H9 (cell line): ENCODE measurements around the gene GPR135. TPM values are rescaled to one million over a fixed set of nuclear protein-coding genes. Genes with fewer than 3 reads are reported as not detected.

Source experiments
- DNase-seq: peaks from one replicate; pipeline ENCODE4 v3.0.0-alpha.2; 2017
- H2AFZ ChIP-seq: one replicate; pipeline ENCODE4 v1.6.1; 2013; ENCODE audit warnings: mild to moderate bottlenecking, low read length, control low read depth, moderate library complexity
- H2AK5ac ChIP-seq: 2 replicates; pipeline ENCODE4 v1.6.1; 2013; ENCODE audit warnings: low read length, control low read depth, mixed read lengths; ENCODE audit not compliant: insufficient read length
- H2BK120ac ChIP-seq: one replicate; pipeline ENCODE4 v1.6.1; 2013; ENCODE audit warnings: low read depth, mild to moderate bottlenecking, low read length, control low read depth, inconsistent platforms; ENCODE audit not compliant: poor library complexity, severe bottlenecking
- H2BK12ac ChIP-seq: 2 replicates; pipeline ENCODE4 v1.6.1; 2013; ENCODE audit warnings: low read length, control low read depth, mixed read lengths, low read depth; ENCODE audit not compliant: insufficient read length
- H2BK15ac ChIP-seq: 2 replicates; pipeline ENCODE4 v1.6.1; 2013; ENCODE audit warnings: low read depth, low read length, control low read depth
- H2BK20ac ChIP-seq: one replicate; pipeline ENCODE4 v1.6.1; 2013; ENCODE audit warnings: low read depth, mild to moderate bottlenecking, low read length, control low read depth, inconsistent platforms; ENCODE audit not compliant: poor library complexity, severe bottlenecking
- H2BK5ac ChIP-seq: 2 replicates; pipeline ENCODE4 v1.6.1; 2013; ENCODE audit warnings: low read length, control low read depth, mixed read lengths; ENCODE audit not compliant: insufficient read length
- H3K14ac ChIP-seq: 2 replicates; pipeline ENCODE4 v1.6.1; 2013; ENCODE audit warnings: low read length, control low read depth; ENCODE audit not compliant: insufficient read depth
- H3K18ac ChIP-seq: 2 replicates; pipeline ENCODE4 v1.6.1; 2013; ENCODE audit warnings: low read depth, mild to moderate bottlenecking, mixed read lengths, low read length, control low read depth; ENCODE audit not compliant: insufficient read length
- H3K23ac ChIP-seq: 2 replicates; pipeline ENCODE4 v1.6.1; 2013; ENCODE audit warnings: low read length, control low read depth, mixed read lengths, low read depth; ENCODE audit not compliant: insufficient read length
- H3K23me2 ChIP-seq: 2 replicates; pipeline ENCODE4 v1.6.1; 2013; ENCODE audit warnings: low read depth, mild to moderate bottlenecking, mixed read lengths, low read length, control low read depth; ENCODE audit not compliant: insufficient read length, poor library complexity, severe bottlenecking
- H3K27ac ChIP-seq: 2 replicates; pipeline ENCODE4 v1.5.1; 2013; ENCODE audit warnings: low read length, control low read depth, mixed read lengths, low read depth; ENCODE audit not compliant: insufficient read length
- H3K27me3 ChIP-seq: 2 replicates; pipeline ENCODE4 v1.6.1; 2013; ENCODE audit warnings: low read length, control low read depth, inconsistent platforms; ENCODE audit not compliant: insufficient read depth
- H3K4ac ChIP-seq: 2 replicates; pipeline ENCODE4 v1.6.1; 2013; ENCODE audit warnings: low read depth, mild to moderate bottlenecking, control low read depth, inconsistent platforms, low read length, moderate library complexity
- H3K4me1 ChIP-seq: 2 replicates; pipeline ENCODE4 v1.6.1; 2013; ENCODE audit warnings: low read length, control low read depth, inconsistent platforms; ENCODE audit not compliant: insufficient read depth
- H3K4me2 ChIP-seq: 2 replicates; pipeline ENCODE4 v1.6.1; 2013; ENCODE audit warnings: low read length, control low read depth, mixed read lengths; ENCODE audit not compliant: insufficient read length, insufficient read depth
- H3K56ac ChIP-seq: 2 replicates; pipeline ENCODE4 v1.6.1; 2013; ENCODE audit warnings: low read depth, mild to moderate bottlenecking, mixed read lengths, low read length, control low read depth; ENCODE audit not compliant: insufficient read length
- H3K79me1 ChIP-seq: 2 replicates; pipeline ENCODE4 v1.6.1; 2013; ENCODE audit warnings: low read depth, mild to moderate bottlenecking, moderate library complexity, low read length, control low read depth, inconsistent platforms; ENCODE audit not compliant: insufficient read depth, poor library complexity, severe bottlenecking
- H3K79me2 ChIP-seq: 2 replicates; pipeline ENCODE4 v1.6.1; 2013; ENCODE audit warnings: low read length, control low read depth, inconsistent platforms; ENCODE audit not compliant: insufficient read depth
- H3K9ac ChIP-seq: 2 replicates; pipeline ENCODE4 v1.6.1; 2013; ENCODE audit warnings: low read length, control low read depth, mixed read lengths; ENCODE audit not compliant: insufficient read length; ENCODE audit errors: extremely low read depth
- H3K9me3 ChIP-seq: one replicate; pipeline ENCODE4 v1.6.1; 2013; ENCODE audit warnings: low read depth, low read length, inconsistent platforms; ENCODE audit not compliant: control insufficient read depth
- H3T11ph ChIP-seq: one replicate; pipeline ENCODE4 v1.6.1; 2013; ENCODE audit warnings: mild to moderate bottlenecking, low read length, control low read depth, inconsistent platforms
- H4K20me1 ChIP-seq: one replicate; pipeline ENCODE4 v1.6.1; 2013; ENCODE audit not compliant: control insufficient read depth, insufficient read length, insufficient read depth
- H4K5ac ChIP-seq: 2 replicates; pipeline ENCODE4 v1.6.1; 2013; ENCODE audit warnings: low read depth, mild to moderate bottlenecking, mixed read lengths, low read length, control low read depth; ENCODE audit not compliant: insufficient read length
- H4K8ac ChIP-seq: replicated peaks from 2 replicates; pipeline ENCODE4 v1.6.1; 2013; ENCODE audit warnings: low read length, control low read depth, mixed read lengths, low read depth; ENCODE audit not compliant: insufficient read length
- H4K91ac ChIP-seq: 2 replicates; pipeline ENCODE4 v1.6.1; 2013; ENCODE audit warnings: low read depth, mild to moderate bottlenecking, moderate library complexity, mixed read lengths, low read length, control low read depth; ENCODE audit not compliant: insufficient read length
- H3K27ac Mint-ChIP-seq, 3 experiments: 2 replicates in 2 of 3; 3 replicates in 1 of 3; pipeline ENCODE4 v1.8.0; 2020 to 2021; ENCODE audit warnings: mixed read lengths in 3 of 3, mild to moderate bottlenecking in 1 of 3, moderate library complexity in 1 of 3
- H3K27me3 Mint-ChIP-seq: 2 replicates; pipeline ENCODE4 v1.8.0; 2021; ENCODE audit warnings: low read depth, mild to moderate bottlenecking, moderate library complexity, mixed read lengths
- H3K36me3 Mint-ChIP-seq, 3 experiments: 2 replicates in 2 of 3; 3 replicates in 1 of 3; pipeline ENCODE4 v1.8.0; 2020 to 2021; ENCODE audit warnings: low read depth in 3 of 3, mixed read lengths in 3 of 3; ENCODE audit not compliant: insufficient read depth in 1 of 3
- H3K4me1 Mint-ChIP-seq, 2 experiments: 2 replicates each; pipeline ENCODE4 v1.8.0; 2020; ENCODE audit warnings: mixed read lengths in 2 of 2
- H3K4me3 Mint-ChIP-seq, 2 experiments: 2 replicates in 1 of 2; 3 replicates in 1 of 2; pipeline ENCODE4 v1.8.0; 2020 to 2021; ENCODE audit warnings: mild to moderate bottlenecking in 2 of 2, mixed read lengths in 2 of 2, moderate library complexity in 1 of 2
- H3K9me3 Mint-ChIP-seq, 2 experiments: 2 replicates in 1 of 2; 3 replicates in 1 of 2; pipeline ENCODE4 v1.8.0; 2020; ENCODE audit warnings: mild to moderate bottlenecking in 2 of 2, mixed read lengths in 2 of 2, moderate library complexity in 1 of 2
- total RNA-seq: library from RNA; stranded (reverse); gene quantifications from 2 replicates; pipeline ENCODE4 v1.2.1, GENCODE V29; 2021
- TF ChIP-seq, protein P1 (sequence below): fragments of 200-600 bp; sonication (generic); conservative IDR thresholded peaks from 3 replicates; pipeline ENCODE4 v1.8.0; 2021; ENCODE audit warnings: antibody characterized with exemption, mild to moderate bottlenecking

The GPR135 gene
- total RNA-seq, 1 experiment from 2014 or later: 1.9 TPM

DNA sequence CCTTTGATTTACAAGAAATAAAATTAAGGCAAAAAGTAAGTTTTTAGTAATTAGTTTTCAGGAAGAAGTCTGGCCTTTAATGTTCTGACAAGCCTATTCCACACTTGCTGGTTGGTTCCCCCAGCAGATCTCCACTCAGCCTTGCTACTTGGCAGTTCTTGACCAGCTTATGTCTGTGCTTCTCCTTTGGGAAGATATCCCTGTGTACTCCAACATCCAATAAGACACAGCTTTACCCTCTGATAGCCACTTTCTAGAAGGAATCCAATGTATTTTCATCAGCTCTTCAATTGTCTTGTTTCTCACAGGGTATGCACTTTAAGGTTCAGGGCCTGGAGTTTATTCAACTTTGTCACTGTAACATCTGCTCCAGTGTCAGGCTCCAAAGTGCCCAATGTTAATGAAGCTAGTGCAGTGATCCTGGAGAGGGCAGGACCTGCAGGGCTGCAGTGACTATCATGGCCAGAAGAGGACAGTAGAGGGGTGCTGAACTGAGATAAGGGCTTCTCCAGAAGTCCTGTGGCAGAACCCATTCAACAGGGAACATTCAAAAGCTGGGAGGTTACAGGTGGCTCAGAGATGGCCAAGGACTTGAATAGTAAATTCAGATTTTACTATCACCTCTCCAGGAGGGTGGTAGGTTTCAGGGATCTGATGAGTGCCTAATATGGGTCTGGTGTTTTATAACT is 42.0 kb upstream of the GPR135 start:
- no peak overlapping the region for H2BK20ac ChIP-seq
- TF ChIP-seq, protein P1, sequence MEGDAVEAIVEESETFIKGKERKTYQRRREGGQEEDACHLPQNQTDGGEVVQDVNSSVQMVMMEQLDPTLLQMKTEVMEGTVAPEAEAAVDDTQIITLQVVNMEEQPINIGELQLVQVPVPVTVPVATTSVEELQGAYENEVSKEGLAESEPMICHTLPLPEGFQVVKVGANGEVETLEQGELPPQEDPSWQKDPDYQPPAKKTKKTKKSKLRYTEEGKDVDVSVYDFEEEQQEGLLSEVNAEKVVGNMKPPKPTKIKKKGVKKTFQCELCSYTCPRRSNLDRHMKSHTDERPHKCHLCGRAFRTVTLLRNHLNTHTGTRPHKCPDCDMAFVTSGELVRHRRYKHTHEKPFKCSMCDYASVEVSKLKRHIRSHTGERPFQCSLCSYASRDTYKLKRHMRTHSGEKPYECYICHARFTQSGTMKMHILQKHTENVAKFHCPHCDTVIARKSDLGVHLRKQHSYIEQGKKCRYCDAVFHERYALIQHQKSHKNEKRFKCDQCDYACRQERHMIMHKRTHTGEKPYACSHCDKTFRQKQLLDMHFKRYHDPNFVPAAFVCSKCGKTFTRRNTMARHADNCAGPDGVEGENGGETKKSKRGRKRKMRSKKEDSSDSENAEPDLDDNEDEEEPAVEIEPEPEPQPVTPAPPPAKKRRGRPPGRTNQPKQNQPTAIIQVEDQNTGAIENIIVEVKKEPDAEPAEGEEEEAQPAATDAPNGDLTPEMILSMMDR: peak; percentile 95
- H2AFZ ChIP-seq: no peak overlapping the region
- H3K23me2 ChIP-seq: no peaks in the 10 kb centered on the region
- no peak overlapping the region for H3K23ac ChIP-seq
- H3K4me1 ChIP-seq: no peaks in the 10 kb centered on the region
- H3K79me2 ChIP-seq: no peaks in the 10 kb centered on the region
- H3T11ph ChIP-seq: no peak overlapping the region
- Mint-ChIP-seq H3K27ac (peak overlapping the region in 2 of 3 experiments; percentile 34 to 66; a peak in 1 of 7 replicates), H3K4me3 (no peak overlapping the region), H3K4me1 (peaks cover 16 to 17% of the 10 kb centered on the region in 2 experiments), H3K9me3 (no peaks in the 10 kb centered on the region; a peak in 1 of 5 replicates), H3K36me3 (peaks cover 0 to 3% (median 0%) of the 10 kb centered on the region in 3 experiments; a peak in 3 of 7 replicates), H3K27me3 (no peaks in the 10 kb centered on the region)
- DNase-seq: peak; percentile 88
- no peak overlapping the region for H3K14ac ChIP-seq
- H3K4me2 ChIP-seq: no peak overlapping the region
- no peak overlapping the region for H3K27ac ChIP-seq
- H3K9me3 ChIP-seq: no peaks in the 10 kb centered on the region
- no peak overlapping the region for H2BK120ac ChIP-seq
- H4K8ac ChIP-seq: no peak overlapping the region
- H3K27me3 ChIP-seq: no peaks in the 10 kb centered on the region
- no peak overlapping the region for H3K4ac ChIP-seq
- no peak overlapping the region for H4K5ac ChIP-seq
- no peaks in the 10 kb centered on the region for H4K20me1 ChIP-seq
- H4K91ac ChIP-seq: no peak overlapping the region
- no peaks in the 10 kb centered on the region for H3K79me1 ChIP-seq
- H3K18ac ChIP-seq: no peak overlapping the region
- H2BK12ac ChIP-seq: no peak overlapping the region
- H2BK15ac ChIP-seq: no peak overlapping the region
- H2AK5ac ChIP-seq: no peak overlapping the region
- H3K56ac ChIP-seq: no peak overlapping the region
- H3K9ac ChIP-seq: no peak overlapping the region
- no peak overlapping the region for H2BK5ac ChIP-seq
